ENCODE results near the gene CEP112. TPM values are rescaled to one million over a fixed set of nuclear protein-coding genes. Genes with fewer than 3 reads are reported as not detected.

The CEP112 gene
- total RNA-seq, 1 experiment from 2014 or later: 6.1 TPM

DNA sequence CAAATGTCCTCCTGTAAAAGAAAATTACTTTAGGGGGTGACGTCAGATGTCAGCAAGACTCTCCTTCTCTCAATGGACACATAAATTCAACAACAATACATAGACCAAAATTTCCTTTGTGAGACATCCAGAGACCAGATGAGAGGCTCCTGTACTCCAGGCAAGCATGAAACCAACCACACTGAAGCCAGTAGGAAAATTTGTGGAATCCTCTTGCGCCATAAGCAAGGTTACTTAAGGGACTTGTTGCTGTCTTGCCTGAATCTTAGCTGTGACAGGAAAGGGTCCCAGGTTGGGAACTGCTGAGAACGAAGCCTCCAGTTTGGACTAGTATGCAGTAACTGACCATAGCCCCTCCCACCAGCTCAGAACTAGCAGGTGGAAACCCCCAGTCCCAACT is 56.0 kb downstream of the CEP112 start:
- no peaks in the 10 kb centered on the region for H3K9me3 Mint-ChIP-seq
- no peaks in the 10 kb centered on the region for H3K36me3 Mint-ChIP-seq
- DNase-seq (ENCODE audit: low spot score) (no peak), ATAC-seq (no peak)
- no peak overlapping the region for H3K4me3 Mint-ChIP-seq
- H3K27ac Mint-ChIP-seq: no peak overlapping the region
- TF ChIP-seq RORB (CRISPR knock-in tag; IDR thresholded peaks at IDR 0.05) (no peak), NFATC4 (CRISPR knock-in tag; IDR thresholded peaks at IDR 0.05) (no peak), SMAD3 (CRISPR knock-in tag; IDR thresholded peaks at IDR 0.05; ENCODE audit: borderline replicate concordance) (no peak), ZNF423 (CRISPR knock-in tag; IDR thresholded peaks at IDR 0.05) (no peak), HMGA2 (CRISPR knock-in tag; IDR thresholded peaks at IDR 0.05) (no peak), FOXP1 (CRISPR knock-in tag; IDR thresholded peaks at IDR 0.05; ENCODE audit: borderline replicate concordance) (no peak), CREB1 (CRISPR knock-in tag; IDR thresholded peaks at IDR 0.05) (no peak), NR2C2 (CRISPR knock-in tag; IDR thresholded peaks at IDR 0.05) (no peak)
- TF ChIP-seq, protein P1, sequence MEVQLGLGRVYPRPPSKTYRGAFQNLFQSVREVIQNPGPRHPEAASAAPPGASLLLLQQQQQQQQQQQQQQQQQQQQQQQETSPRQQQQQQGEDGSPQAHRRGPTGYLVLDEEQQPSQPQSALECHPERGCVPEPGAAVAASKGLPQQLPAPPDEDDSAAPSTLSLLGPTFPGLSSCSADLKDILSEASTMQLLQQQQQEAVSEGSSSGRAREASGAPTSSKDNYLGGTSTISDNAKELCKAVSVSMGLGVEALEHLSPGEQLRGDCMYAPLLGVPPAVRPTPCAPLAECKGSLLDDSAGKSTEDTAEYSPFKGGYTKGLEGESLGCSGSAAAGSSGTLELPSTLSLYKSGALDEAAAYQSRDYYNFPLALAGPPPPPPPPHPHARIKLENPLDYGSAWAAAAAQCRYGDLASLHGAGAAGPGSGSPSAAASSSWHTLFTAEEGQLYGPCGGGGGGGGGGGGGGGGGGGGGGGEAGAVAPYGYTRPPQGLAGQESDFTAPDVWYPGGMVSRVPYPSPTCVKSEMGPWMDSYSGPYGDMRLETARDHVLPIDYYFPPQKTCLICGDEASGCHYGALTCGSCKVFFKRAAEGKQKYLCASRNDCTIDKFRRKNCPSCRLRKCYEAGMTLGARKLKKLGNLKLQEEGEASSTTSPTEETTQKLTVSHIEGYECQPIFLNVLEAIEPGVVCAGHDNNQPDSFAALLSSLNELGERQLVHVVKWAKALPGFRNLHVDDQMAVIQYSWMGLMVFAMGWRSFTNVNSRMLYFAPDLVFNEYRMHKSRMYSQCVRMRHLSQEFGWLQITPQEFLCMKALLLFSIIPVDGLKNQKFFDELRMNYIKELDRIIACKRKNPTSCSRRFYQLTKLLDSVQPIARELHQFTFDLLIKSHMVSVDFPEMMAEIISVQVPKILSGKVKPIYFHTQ (CRISPR knock-in tag; IDR thresholded peaks at IDR 0.05): no peak
- TF ChIP-seq, protein P2, sequence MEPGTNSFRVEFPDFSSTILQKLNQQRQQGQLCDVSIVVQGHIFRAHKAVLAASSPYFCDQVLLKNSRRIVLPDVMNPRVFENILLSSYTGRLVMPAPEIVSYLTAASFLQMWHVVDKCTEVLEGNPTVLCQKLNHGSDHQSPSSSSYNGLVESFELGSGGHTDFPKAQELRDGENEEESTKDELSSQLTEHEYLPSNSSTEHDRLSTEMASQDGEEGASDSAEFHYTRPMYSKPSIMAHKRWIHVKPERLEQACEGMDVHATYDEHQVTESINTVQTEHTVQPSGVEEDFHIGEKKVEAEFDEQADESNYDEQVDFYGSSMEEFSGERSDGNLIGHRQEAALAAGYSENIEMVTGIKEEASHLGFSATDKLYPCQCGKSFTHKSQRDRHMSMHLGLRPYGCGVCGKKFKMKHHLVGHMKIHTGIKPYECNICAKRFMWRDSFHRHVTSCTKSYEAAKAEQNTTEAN (CRISPR knock-in tag; IDR thresholded peaks at IDR 0.05): no peak
- TF ChIP-seq, protein P3, sequence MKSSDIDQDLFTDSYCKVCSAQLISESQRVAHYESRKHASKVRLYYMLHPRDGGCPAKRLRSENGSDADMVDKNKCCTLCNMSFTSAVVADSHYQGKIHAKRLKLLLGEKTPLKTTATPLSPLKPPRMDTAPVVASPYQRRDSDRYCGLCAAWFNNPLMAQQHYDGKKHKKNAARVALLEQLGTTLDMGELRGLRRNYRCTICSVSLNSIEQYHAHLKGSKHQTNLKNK (CRISPR knock-in tag; IDR thresholded peaks at IDR 0.05): no peak
- TF ChIP-seq, protein P4, sequence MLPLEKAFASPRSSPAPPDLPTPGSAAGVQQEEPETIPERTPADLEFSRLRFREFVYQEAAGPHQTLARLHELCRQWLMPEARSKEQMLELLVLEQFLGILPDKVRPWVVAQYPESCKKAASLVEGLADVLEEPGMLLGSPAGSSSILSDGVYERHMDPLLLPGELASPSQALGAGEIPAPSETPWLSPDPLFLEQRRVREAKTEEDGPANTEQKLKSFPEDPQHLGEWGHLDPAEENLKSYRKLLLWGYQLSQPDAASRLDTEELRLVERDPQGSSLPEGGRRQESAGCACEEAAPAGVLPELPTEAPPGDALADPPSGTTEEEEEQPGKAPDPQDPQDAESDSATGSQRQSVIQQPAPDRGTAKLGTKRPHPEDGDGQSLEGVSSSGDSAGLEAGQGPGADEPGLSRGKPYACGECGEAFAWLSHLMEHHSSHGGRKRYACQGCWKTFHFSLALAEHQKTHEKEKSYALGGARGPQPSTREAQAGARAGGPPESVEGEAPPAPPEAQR (CRISPR knock-in tag; IDR thresholded peaks at IDR 0.05): no peak
- TF ChIP-seq, protein P5, sequence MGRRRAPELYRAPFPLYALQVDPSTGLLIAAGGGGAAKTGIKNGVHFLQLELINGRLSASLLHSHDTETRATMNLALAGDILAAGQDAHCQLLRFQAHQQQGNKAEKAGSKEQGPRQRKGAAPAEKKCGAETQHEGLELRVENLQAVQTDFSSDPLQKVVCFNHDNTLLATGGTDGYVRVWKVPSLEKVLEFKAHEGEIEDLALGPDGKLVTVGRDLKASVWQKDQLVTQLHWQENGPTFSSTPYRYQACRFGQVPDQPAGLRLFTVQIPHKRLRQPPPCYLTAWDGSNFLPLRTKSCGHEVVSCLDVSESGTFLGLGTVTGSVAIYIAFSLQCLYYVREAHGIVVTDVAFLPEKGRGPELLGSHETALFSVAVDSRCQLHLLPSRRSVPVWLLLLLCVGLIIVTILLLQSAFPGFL (CRISPR knock-in tag; IDR thresholded peaks at IDR 0.05; ENCODE audit: borderline replicate concordance): no peak
- ChIA-PET POLR2A (no interaction called here), CTCF (no interaction called here)
- H3K27me3 Mint-ChIP-seq (ENCODE audit: low read depth): no peaks in the 10 kb centered on the region
- no peaks in the 10 kb centered on the region for H3K4me1 Mint-ChIP-seq

DNA sequence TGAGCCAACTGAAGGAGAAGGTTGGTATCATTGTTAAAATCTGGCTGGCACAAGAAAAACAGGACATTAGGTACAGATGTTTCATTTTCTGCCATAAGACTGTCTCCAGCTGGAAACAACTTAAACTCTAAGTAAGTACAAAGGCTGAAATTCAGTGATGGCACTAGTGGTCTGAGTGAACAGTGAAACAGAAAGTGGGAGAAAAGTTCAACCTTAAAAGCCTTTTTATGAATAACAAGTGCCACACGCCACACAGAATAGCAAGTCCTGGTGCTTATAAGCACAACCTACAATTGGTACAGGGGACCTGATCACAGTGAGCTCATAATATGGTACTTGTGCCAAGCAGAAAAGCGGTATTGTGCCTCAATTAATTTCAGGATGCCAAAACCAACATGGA is 56.7 kb downstream of the CEP112 start:
- no peaks in the 10 kb centered on the region for H3K9me3 Mint-ChIP-seq
- H3K4me1 Mint-ChIP-seq: no peaks in the 10 kb centered on the region
- ChIA-PET CTCF (no interaction called here), POLR2A (no interaction called here)
- H3K27ac Mint-ChIP-seq: no peak overlapping the region
- H3K4me3 Mint-ChIP-seq: no peak overlapping the region
- no peaks in the 10 kb centered on the region for H3K27me3 Mint-ChIP-seq (ENCODE audit: low read depth)
- TF ChIP-seq, protein P4 (CRISPR knock-in tag; IDR thresholded peaks at IDR 0.05): no peak
- TF ChIP-seq, protein P6, sequence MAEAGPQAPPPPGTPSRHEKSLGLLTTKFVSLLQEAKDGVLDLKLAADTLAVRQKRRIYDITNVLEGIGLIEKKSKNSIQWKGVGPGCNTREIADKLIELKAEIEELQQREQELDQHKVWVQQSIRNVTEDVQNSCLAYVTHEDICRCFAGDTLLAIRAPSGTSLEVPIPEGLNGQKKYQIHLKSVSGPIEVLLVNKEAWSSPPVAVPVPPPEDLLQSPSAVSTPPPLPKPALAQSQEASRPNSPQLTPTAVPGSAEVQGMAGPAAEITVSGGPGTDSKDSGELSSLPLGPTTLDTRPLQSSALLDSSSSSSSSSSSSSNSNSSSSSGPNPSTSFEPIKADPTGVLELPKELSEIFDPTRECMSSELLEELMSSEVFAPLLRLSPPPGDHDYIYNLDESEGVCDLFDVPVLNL (CRISPR knock-in tag; IDR thresholded peaks at IDR 0.05; ENCODE audit: borderline replicate concordance, low read depth): no peak
- TF ChIP-seq TCF7 (CRISPR knock-in tag; IDR thresholded peaks at IDR 0.05; ENCODE audit: low read depth): no peak
- no peak for TF ChIP-seq ESRRA (CRISPR knock-in tag; IDR thresholded peaks at IDR 0.05; ENCODE audit: borderline replicate concordance)
- TF ChIP-seq ZNF232 (CRISPR knock-in tag; IDR thresholded peaks at IDR 0.05): no peak
- no peak for DNase-seq (ENCODE audit: low spot score)
- no peak for ATAC-seq
- no peaks in the 10 kb centered on the region for H3K36me3 Mint-ChIP-seq

Measured in WTC11 (cell line).